HG02884 (cell line): ENCODE results near the gene CDV3.

Experiments
- ATAC-seq: cut with Tn5 transposase; IDR thresholded peaks from one replicate; pipeline ENCODE4 v1.9.1; 2021; ENCODE audit warnings: mild to moderate bottlenecking, moderate library complexity; ENCODE audit not compliant: unreplicated experiment

CDV3 gene

DNA sequence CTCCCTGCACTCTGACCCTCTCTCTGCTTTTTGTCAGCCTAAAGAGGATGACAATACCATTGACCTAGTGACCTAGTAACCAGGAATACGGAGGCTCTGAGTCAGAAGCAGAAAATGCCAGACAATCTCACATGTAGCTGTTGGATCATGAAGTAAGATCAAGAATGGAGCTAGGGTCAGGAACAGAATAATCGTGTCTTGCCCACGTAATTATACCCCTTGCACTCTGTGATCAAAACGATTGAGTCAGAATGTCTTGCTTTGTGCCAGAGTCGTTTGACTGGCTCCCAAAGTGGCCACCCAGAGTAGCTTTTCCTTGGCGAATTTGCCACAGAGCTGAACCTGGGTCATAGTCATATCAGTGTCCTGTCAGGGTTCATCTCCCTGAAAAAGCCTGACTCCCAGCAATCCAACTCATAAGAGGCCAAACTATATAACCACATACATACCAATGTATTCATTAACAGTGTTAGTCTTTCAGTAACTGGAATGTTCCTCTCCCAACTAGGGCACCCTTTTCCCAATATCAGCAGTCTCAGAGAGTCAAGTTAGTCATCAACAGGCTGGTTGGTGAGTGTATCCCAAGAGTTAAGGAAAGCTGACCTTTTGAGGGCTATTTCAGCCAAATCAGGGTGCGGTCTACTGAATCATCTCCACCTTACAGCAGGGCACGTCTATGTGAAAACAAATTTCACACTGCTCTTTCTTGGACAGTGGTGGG, 5.0 kb upstream of the CDV3 start:
- ATAC-seq, result no peak

DNA sequence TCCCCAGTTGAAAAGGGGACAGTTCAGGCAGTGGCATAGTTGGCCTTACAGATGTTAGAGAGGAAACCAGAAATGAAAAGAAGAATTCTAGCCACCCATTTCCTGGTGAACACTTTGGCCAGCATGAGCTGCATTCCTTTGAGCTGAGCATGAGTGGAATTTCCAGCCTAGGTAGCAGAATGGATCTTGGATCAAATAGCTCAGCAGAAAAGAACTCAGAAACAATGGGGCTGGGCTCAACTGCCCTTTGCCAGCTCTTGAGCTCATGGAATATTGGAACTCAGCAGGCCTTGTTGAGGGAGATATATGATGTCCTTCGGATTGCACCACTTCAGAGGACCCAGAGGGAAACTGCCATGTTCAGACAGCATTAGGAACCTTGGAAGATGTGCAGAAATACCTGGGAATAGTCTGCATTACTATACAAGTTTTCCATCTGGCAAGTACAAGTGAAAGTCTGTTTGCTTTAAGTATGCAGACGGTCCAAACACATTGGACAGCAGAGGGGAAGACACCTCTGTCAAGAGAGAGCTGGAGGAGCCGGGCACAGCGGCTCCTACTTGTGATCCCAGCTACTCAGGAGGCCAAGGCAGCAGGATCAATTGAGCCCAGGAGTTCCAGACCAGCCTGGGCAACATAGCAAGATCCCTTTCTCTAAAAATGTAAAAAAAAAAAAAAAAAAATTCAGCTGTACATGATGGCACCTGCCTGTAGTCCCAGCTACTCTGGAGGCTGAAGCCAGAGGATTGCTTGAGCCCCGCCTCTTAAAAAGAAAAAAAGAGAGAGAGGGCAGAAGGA, 3.1 kb upstream of the CDV3 start:
- no peak for ATAC-seq

DNA sequence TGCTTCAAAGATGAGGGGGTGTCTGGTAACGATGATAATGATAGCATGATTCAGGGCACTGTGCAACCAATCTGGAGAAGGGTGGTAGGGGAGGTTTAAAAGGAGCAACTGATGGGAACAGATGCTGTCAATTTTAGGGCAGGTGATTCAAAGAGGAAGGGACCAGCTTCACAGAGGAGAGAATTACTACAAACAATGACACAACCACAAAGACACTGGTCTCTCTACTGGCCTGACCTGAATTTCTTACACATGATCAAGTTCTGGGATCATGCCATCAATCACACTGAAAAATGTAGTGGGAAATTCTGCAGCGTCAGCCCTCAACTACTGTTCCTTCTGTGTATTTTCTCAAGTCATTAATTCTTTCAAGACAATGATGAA, 2.6 kb upstream of the CDV3 start:
- ATAC-seq, result no peak

DNA sequence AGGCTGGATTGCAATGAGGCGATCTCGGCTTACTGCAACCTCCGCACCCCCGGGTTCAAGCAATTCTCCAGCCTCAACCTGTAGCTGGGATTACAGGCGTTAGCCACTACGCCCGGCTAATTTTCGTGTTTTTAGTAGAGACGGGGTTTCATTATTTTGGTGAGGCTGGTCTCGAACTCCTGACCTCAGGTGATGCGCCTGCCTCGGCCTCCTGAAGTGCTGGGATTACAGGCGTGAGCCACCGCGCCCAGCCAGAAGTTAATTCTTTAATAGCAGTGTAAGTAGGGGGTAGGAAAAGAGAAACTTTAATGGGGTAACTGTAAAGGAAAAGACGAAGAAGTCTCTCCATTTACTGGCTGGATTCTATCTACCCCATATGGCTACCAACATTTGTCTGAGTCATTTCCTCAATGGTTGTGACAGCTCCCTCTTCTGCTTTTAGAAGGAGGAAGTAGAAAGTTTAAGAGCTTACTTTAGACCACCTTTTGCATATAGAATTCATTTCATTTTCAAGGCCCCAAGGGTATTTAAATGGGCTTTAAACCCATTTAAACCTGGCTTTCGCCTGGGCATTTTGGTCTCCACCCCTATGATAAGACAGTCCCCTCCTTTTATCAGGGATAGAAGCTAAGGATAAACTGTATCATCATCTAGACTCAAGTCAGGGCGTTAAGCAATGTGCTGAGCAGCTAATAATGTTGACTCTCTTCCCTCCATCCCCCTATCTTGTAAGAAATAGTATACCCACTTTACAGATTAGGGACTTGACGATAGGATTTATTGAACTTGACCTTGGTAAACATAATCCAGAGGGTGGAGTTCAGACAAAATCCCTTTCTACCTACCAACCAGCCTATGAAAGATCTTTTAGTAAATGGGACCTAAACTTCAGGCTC, 1.1 kb upstream of the CDV3 start:
- ATAC-seq, result no peak

DNA sequence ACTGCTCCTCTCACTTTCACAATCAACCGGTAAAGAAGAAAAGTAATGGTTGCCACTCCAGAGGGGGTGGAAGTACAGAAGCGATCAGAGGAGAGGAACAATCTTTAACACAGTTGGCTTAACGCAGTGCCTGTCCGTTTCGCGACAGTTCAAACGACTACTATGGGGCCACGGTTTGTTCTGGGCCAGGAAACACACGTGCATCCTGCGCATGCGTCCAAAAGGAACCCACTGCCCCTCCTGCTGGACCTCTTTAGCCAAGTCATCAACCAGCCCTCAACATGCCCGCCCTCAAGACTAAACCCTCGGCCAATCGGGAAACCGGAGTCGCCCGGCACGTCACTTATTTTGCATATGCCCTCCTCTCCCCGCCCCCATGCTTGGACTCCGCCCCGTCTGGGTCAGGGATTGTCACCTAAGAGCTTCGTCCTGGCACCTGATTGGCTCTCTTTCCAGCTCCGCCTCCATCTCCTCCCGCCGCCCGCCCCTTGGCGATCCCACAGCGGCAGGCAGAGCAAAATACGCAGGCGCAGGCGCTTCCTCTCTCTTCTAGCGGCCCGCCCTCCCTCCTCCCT, 345 bp upstream of the CDV3 start:
- ATAC-seq, result peak; percentile 69

DNA sequence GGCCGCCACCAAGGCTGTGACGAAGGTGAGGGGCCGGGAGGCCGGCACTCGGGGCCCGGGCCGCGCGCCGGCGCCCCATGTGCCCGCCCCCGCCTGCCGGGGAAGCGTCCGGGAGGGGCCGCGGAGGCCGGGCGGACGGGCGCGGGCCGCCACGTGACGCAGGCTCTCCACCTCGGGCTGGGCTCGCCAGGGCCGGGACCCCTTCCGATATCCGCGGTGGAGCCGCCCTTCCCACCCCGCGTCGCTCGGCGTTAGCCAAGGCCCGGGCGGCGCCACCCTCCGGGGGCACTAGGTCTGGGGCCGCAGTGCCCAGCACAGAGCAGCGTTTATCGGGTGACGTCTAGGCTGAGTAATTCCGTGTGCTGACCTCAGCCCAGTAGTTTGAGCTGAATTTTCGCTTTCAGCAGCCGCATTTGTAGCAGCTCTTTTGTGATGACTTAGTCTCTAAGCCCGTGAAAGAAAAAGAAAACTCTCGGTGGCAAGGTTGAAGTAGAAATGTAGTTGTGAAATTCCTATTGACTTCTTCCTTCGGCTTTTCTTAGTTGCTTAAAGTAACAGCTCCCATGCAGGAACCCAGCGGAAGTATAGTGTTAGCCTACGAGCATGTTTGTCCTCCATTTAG, 885 bp downstream of the CDV3 start:
- ATAC-seq, result peak; percentile 28

DNA sequence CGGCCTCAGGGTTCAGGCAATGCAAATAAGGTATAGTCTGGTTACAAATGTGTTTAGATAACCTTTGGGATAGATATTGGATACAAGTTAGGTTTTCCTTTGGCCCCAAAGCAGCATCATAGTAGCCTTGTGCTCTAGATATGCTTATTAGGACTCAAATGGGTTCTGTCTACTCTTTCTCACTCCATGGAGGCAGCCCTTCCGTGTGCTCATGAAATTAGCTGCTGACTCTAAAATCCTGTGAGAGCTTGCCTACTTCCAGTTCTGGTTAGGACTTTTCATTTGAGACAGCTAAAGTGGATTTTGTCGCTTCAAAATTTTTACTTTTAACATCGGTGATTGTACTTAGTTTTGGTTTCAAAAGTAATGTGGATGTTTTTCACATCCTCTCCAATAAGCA, 1.6 kb downstream of the CDV3 start:
- ATAC-seq, result no peak

DNA sequence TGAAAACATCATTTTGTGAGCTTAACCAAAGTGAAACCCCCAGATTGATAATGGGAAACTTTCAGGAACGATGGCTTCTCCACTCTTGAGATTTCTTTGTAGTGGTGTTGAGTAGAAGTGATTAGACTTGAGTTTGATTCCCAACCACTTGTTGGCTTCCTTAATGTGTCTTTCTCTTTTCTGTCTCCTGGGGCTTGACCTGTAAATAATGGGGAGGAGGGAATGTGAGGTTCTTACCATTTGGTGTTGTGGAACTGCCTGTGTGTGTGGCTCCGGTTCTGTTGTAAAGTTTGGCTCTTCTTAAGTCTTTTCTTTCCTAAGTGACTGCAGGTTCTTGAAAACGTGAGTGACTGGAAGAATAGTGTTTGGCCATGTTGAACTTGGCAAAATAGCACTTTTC, 2.7 kb downstream of the CDV3 start:
- ATAC-seq, result no peak

DNA sequence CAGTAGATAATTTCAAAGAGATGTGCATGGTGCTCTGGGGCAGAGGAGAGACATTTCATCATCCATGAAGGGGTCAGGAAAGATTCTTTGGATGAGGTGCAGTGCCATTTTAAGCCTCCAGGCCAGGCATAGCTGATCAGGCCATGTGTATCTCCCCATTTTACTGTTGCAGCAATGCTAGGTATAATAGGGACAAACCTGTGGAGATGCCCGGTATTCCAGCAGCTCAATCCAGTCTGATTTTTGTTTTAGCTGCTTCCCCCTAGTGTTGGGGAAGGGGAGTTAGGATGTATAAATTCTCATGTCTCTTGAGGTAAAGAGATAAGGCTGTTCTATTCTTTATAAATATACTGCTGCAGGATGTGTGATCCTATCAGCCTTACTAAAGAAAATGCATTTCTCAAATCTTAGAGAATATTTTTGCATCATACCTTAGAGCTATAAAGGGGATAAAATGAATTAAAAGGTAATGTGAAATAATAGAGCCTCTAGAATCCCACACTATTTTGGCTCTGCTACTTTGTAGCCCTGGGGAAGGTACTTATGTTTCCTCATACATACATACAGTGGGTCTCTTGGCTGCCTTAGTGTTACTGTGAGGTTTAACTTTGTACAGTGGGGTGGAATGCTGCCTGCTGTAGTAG, 5.2 kb downstream of the CDV3 start:
- ATAC-seq, result no peak

DNA sequence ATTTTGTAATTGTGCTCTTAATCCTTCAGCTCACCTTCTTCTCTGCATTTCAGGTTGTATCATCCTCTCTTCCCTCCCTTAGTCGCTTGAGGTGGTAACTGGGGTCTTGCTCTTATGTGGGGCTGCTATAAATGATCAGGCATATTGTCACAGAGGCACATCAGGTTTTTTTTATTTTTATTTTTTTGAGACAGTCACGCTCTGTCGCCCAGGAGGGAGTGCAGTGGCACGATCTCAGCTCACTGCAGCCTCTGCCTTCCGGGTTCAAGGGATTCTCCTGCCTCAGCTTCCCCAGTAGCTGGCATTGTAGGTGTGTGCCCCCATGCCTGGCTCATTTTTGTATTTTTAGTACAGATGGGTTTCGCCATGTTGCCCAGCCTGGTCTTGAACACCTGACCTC, 9.9 kb downstream of the CDV3 start:
- ATAC-seq, result no peak

DNA sequence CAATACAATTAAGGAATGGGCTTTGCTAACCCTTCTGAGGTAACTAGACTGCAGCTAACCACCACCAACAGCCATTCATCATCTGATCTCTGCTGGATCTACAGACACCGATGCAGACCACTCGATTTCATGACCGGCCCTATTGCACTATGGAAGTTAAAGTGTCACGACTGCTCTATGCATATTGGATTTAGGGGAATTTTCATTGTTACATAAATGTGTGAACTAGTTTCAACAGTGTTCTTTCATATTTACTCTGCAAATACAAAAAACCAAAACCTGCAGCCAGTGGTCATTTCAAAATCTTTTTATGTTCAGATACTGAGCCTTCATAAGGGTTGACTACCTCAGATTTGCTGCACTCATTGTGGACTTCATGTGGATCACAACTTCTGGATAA, 14.5 kb downstream of the CDV3 start:
- ATAC-seq, result no peak

DNA sequence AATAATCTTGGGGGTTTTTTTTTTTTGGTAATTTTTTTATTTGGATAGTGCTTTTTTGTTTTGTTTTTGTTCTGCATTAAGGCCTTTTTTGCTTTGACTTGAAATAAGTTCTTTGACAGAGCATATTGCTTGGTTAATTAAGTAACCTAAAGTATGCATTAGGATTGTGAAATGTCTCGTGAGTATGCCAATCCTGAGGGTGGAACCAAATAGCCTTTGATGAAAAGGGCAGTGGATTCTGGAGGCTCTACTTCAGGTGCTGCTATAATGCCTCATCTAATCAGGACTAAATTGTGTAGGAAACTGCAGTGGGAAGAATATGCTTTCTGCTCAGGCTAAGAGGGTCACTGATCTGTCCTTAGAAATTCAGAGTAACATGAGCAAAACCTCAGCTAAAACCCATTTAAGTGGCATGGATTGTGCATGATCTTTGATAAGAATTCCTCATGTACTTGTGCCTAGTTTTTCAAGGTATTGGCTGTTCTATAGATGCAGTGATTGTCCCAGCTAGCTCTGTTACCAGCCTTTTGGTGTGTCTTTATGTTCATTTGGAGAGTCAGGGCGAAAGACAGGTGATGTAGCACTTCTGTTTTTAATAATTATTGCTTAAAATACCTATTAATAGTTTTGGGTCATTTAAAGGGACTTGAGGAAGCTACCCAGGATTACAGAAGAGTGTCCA, 15.4 kb downstream of the CDV3 start:
- no peak for ATAC-seq

DNA sequence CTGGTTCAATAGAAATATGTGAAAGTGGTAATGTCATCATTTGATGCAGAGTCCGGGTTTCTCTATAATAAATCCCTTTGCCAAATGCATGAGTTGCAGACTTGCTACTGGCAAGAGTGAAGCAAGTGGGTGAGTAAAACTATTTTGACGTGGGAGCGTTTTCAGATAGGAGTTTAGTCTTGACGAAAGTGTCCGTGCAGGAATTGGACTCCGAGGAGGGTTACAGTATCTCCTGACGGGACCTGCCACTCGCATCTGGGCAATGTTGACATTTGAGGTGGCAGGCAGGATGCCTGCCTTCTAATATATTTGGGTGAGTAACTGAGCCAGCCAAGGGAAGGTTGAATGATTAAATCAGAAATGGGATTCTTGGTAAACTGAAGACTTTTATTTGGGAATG, 16.0 kb downstream of the CDV3 start:
- no peak for ATAC-seq

DNA sequence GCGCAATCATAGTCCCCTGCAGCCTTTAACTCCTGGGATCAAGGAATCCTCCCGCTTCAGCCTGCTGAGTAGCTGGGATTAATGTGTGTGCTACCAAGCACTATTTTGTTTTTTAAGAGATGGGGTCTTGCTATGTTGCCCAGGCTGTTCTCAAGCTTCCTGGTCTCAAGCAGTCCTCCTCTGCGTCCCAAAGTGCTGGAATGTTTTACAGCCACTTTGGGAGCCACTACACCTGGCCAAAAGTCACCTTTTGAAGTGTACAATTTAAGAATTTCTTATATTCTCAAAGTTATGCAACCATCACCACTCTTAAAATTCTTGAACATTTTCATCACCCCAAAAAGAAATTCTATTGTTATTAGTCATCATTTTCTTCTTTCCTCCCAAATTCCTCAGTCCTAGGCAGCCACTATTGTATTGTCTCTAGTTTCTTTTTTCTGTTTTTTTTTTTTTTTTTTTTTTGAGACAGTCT, 17.8 kb downstream of the CDV3 start:
- no peak for ATAC-seq

DNA sequence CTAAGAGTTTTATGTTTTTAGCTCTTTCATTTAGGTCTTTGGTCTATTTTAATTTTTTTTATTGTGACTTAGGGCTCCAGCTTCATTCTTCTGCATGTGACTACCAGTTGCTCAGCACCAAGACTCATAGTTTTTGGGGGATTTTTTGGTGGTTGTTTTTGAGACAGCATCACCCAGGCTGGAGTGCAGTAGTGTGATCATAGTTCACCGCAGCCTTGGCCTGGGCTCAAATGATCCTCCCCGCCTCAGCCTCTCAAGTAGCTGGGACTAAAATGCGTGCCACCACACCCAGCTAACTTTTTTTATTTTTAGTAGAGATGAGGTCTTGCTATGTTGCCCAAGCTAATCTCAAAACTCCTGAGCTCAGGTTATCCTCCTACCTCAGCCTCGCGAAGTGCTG, 19.4 kb downstream of the CDV3 start:
- ATAC-seq, result no peak

DNA sequence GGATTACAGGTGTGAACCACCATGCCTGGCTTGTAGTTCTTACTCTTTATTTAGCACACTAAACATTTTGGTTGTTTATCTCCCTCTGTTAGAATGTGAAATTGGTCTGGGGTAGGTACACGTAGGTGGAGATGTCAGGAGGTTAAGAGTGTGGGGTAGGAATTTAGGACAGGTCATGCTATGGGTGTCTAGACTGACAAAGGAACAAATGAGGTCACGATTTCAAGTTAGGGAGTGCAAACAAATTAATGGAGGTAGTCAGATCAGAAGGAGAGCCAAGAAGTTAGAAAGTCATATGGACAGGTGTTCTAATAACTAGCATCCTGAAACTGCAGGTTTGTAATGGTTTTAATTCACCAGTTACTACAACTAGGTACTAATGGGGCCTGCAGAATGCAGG, 19.8 kb downstream of the CDV3 start:
- ATAC-seq, result no peak

DNA sequence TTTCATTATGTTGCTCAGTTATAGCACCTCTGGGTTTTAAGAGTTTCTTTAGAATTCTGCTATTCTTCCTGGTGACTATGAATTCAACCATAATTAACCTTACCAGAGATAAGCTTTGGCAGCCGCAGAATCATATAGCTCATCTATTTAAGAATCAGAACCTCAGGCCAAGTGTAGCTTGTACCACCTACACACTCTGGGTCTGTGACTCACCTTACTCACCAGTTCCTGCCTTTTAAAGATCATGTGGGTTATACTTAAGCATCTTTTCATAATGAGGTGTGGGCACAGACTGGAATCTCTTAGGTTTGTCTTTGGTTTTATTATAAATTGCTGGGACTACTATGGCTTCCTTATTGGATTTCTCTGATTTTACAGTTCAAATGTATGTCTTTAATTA, 21.9 kb downstream of the CDV3 start:
- no peak for ATAC-seq

DNA sequence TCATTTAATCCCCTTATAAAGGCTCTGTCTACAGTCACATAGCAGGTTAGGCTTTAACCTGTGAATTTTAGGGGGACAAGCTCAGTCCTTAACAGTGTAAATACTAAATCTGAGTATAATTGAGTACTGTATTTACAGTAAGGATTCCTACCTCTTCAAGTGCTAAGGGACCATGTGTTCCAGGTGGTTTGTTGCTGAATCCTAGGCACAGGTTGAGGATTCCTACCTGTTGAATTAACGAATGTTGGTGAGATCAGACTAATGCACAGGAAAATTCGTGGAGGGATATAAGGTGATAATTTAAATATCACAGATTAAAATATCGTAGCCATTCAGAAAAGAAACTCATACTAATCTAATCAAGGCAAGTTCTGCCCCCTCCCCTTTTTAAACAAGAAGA, 24.9 kb downstream of the CDV3 start:
- ATAC-seq, result no peak

DNA sequence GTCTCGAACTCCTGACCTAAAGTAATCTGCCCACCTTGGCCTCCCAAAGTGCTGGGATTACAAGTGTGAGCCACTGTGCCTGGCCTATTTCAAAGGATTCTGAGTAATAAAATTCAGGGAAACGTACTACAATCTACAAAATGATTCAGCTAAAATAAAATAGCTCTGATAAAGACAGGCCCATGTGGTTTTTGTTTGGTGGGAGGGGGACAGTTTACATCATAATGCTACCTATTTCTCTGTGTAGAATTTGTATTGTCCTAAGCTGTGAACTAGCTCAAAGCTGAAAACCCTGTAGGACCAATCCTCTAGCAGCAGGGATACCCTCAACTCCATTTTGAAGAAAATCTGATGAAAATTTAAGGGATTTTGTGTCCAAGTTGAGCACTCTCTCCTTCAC, 25.8 kb downstream of the CDV3 start:
- no peak for ATAC-seq
